Stomach (tissue), 9 donors: ENCODE measurements around the gene TGFBR2. TPM values are rescaled to one million over a fixed set of nuclear protein-coding genes. Genes with fewer than 3 reads are reported as not detected.

Source experiments
- DNase-seq, 2 donors: peaks; one replicate each; pipeline versions ENCODE4 v3.0.0 to v3.0.0-alpha.2; 2013 to 2019
- H3K27ac ChIP-seq, 5 donors: fragments of 200-600 bp in 4 of 5; sonication (generic) in 4 of 5; one replicate each; pipeline ENCODE4 v1.5.1; 2013 to 2019; ENCODE audit warnings: mild to moderate bottlenecking in 1 of 5, moderate library complexity in 1 of 5
- H3K27me3 ChIP-seq, 3 donors: fragments of 200-600 bp; sonication (generic); one replicate each; pipeline ENCODE4 v1.5.1; 2017 to 2019; ENCODE audit warnings: mixed run types in 1 of 3
- H3K36me3 ChIP-seq, 4 donors: fragments of 200-600 bp; sonication (generic); 1 replicate in 3 of 4; 2 replicates in 1 of 4; pipeline ENCODE4 v1.5.1; 2016 to 2019
- H3K4me1 ChIP-seq, 4 donors: fragments of 200-600 bp; sonication (generic); one replicate each; pipeline ENCODE4 v1.5.1; 2016 to 2019
- H3K4me3 ChIP-seq, 4 donors: fragments of 200-600 bp; sonication (generic) in 3 of 4; one replicate each; pipeline ENCODE4 v1.5.1; 2016 to 2019; ENCODE audit warnings: mild to moderate bottlenecking in 1 of 4
- H3K9me3 ChIP-seq, 4 donors: fragments of 200-600 bp; sonication (generic); one replicate each; pipeline ENCODE4 v1.5.1; 2016 to 2019
- CTCF ChIP-seq, 7 experiments: fragments of 450-650 bp in 4 of 7; fragments of 200-600 bp in 3 of 7; sonication (generic) in 3 of 7; IDR thresholded peaks; one replicate each; pipeline ENCODE4 v1.5.1; 2016 to 2019; ENCODE audit warnings: antibody characterized with exemption in 7 of 7, control low read depth in 2 of 7, mild to moderate bottlenecking in 1 of 7
- EP300 ChIP-seq: sonication (generic); formaldehyde crosslinking; IDR thresholded peaks from one replicate; pipeline ENCODE4 v1.6.1; 2017; ENCODE audit warnings: antibody characterized with exemption
- POLR2A ChIP-seq, 4 donors: fragments of 450-650 bp; IDR thresholded peaks; one replicate each; pipeline ENCODE4 v1.6.1; 2016; ENCODE audit warnings: antibody characterized with exemption in 4 of 4, control low read depth in 2 of 4, mild to moderate bottlenecking in 1 of 4, moderate library complexity in 1 of 4
- POLR2AphosphoS5 ChIP-seq, 3 donors: sonication (generic); formaldehyde crosslinking; IDR thresholded peaks; one replicate each; pipeline ENCODE4 v1.6.1; 2016; ENCODE audit warnings: antibody characterized with exemption in 3 of 3
- WGBS, 5 donors: extraction: QIAGEN DNeasy Blood & Tissue Kit in 3 of 5; methylation state at CpG; one replicate each; pipeline versions ENCODE4 v1.1.5 to v1.1.7; 2013 to 2018; 5-methylcytosine and 5-hydroxymethylcytosine counted together
- intact Hi-C: fragments of 100-400 bp; cut with DNase I; formaldehyde crosslinking; loops from one replicate; pipeline ENCODE4 v1.15.1; 2023; ENCODE audit warnings: low total_unique reads
- polyA plus RNA-seq, 3 donors: library from polyadenylated mRNA; stranded (reverse); fragments of 200-250 nt; gene quantifications; one replicate each; pipeline ENCODE4 v1.2.3, GENCODE V29; 2013
- total RNA-seq, 5 donors: library from RNA; depleted of rRNA; stranded (reverse); fragments of >200 nt; gene quantifications; one replicate each; pipeline versions ENCODE4 v1.1.0 to v1.2.3, GENCODE V29; 2014 to 2016
- donor health status: healthy with polysubstance abuse.
- donor health status: Bipolar disorder and iron deficiency.
- donor health status: healthy.

TGFBR2 gene
- total and polyA plus RNA-seq, 8 donors, result 13.7 to 115 (median 66.3) TPM

GRCh38 chr3:30694668-30695067 is 88.3 kb downstream of the TGFBR2 start:
- peaks cover 37 to 71% (median 60%) of the 10 kb centered on the region in 4 donors for H3K36me3 ChIP-seq
- 84 to 95% (median 88%) methylated on average over 3 of the region's 3 CpGs for WGBS, 5 donors
- H3K9me3 ChIP-seq, result no peaks in the 10 kb centered on the region
- no peak overlapping the region for H3K27ac ChIP-seq
- intact Hi-C loops, result no loop called here
- no peak for DNase-seq
- no peak overlapping the region for H3K4me3 ChIP-seq
- peaks cover 27 to 59% (median 45%) of the 10 kb centered on the region in 4 donors for H3K4me1 ChIP-seq
- TF ChIP-seq EP300, result no peak
- TF ChIP-seq POLR2AphosphoS5 (IDR thresholded peaks at IDR 0.05), result no peak
- TF ChIP-seq POLR2A (IDR thresholded peaks at IDR 0.05), result no peak
- TF ChIP-seq CTCF (IDR thresholded peaks at IDR 0.05), result no peak
- no peaks in the 10 kb centered on the region for H3K27me3 ChIP-seq

GRCh38 chr3:30695302-30696061 is 89.1 kb downstream of the TGFBR2 start:
- Histone ChIP-seq H3K4me1 (peaks cover 20 to 51% (median 37%) of the 10 kb centered on the region in 4 donors), H3K36me3 (peaks cover 29 to 63% (median 53%) of the 10 kb centered on the region in 4 donors)
- intact Hi-C loops, result no loop called here

GRCh38 chr3:30696403-30696819 is 90.0 kb downstream of the TGFBR2 start:
- DNase-seq, result no peak
- Histone ChIP-seq H3K27me3 (no peaks in the 10 kb centered on the region), H3K4me3 (no peak overlapping the region), H3K27ac (no peak overlapping the region), H3K36me3 (peaks cover 22 to 53% (median 43%) of the 10 kb centered on the region in 4 donors), H3K9me3 (no peaks in the 10 kb centered on the region), H3K4me1 (peaks cover 12 to 42% (median 29%) of the 10 kb centered on the region in 4 donors)
- TF ChIP-seq CTCF (IDR thresholded peaks at IDR 0.05), result no peak
- TF ChIP-seq POLR2AphosphoS5 (IDR thresholded peaks at IDR 0.05), result no peak
- no peak for TF ChIP-seq EP300
- TF ChIP-seq POLR2A (IDR thresholded peaks at IDR 0.05), result no peak
- 20 to 35% (median 24%) methylated on average over 3 of the region's 3 CpGs for WGBS, 5 donors
- intact Hi-C loops, result no loop called here

More at GRCh38 chr3:30695302-30696061, 89.1 kb downstream of the TGFBR2 start:
- Histone ChIP-seq H3K4me3 (no peak overlapping the region), H3K27ac (no peak overlapping the region), H3K9me3 (no peaks in the 10 kb centered on the region), H3K27me3 (no peaks in the 10 kb centered on the region)
- no peak for TF ChIP-seq CTCF (IDR thresholded peaks at IDR 0.05)
- TF ChIP-seq POLR2A (IDR thresholded peaks at IDR 0.05), result no peak
- TF ChIP-seq POLR2AphosphoS5 (IDR thresholded peaks at IDR 0.05), result no peak
- TF ChIP-seq EP300, result no peak
- DNase-seq, result no peak
- WGBS, 5 donors, result 90 to 94% (median 91%) methylated on average over 6 of the region's 6 CpGs

GRCh38 chr3:30696896-30697295 is 90.5 kb downstream of the TGFBR2 start:
- Histone ChIP-seq H3K27ac (no peak overlapping the region), H3K36me3 (peaks cover 17 to 48% (median 38%) of the 10 kb centered on the region in 4 donors), H3K9me3 (no peaks in the 10 kb centered on the region), H3K4me1 (peaks cover 9 to 37% (median 26%) of the 10 kb centered on the region in 4 donors), H3K27me3 (no peaks in the 10 kb centered on the region), H3K4me3 (no peak overlapping the region)
- WGBS, 5 donors, result 31 to 50% (median 39%) methylated on average over 2 of the region's 2 CpGs
- TF ChIP-seq POLR2AphosphoS5 (IDR thresholded peaks at IDR 0.05) (no peak), POLR2A (IDR thresholded peaks at IDR 0.05) (no peak), EP300 (no peak), CTCF (IDR thresholded peaks at IDR 0.05) (no peak)
- intact Hi-C loops, result no loop called here
- DNase-seq, result no peak
